A549 (cell line): Measurements from ENCODE around the gene CDH7. TPM values are rescaled to one million over a fixed set of nuclear protein-coding genes. Genes with fewer than 3 reads are reported as not detected.

Experiments
- ATAC-seq, 2 experiments: fragments of 200-7000 bp in 1 of 2; fragments of >200 bp in 1 of 2; cut with Nextera tagmentation in 1 of 2; cut with Tn5 transposase in 1 of 2; 3 replicates each; pipeline versions ENCODE4 v1.8.0 to v1.9.1; 2018 to 2020; ENCODE audit warnings: mild to moderate bottlenecking in 1 of 2, moderate library complexity in 1 of 2
- CTCF ChIA-PET: fragments of 300-600 bp; sonication (Branson Sonifier 250); formaldehyde crosslinking; extraction: SDS; loops from one replicate; lab custom pipeline; 2021; ENCODE audit warnings: antibody characterized with exemption, inconsistent platforms; lab: Yijun Ruan, JAX
- POLR2A ChIA-PET: fragments of 350-600 bp; formaldehyde crosslinking; extraction: SDS; loops from one replicate; lab custom pipeline; 2021; ENCODE audit warnings: antibody characterized with exemption, inconsistent platforms; lab: Yijun Ruan, JAX
- DNase-seq, 2 experiments: peaks; one replicate each; pipeline versions ENCODE4 v3.0.0 to v3.0.0-alpha.2; 2011 to 2016; ENCODE audit warnings: low read depth in 1 of 2, low spot score in 1 of 2
- FAIRE-seq: peaks from 2 replicates; lab custom pipeline; 2011; peaks lifted over from hg19 to GRCh38; lab: Jason Lieb, UNC
- H3K27ac ChIP-seq, 2 experiments: fragments of >200 bp; sonication (Bioruptor Twin); formaldehyde crosslinking; 3 replicates each; pipeline ENCODE4 v1.5.1; 2016 to 2017
- H3K4me1 ChIP-seq: fragments of >200 bp; sonication (Bioruptor Twin); formaldehyde crosslinking; 3 replicates; pipeline ENCODE4 v1.6.1; 2016
- H3K4me2 ChIP-seq: fragments of >200 bp; sonication (Bioruptor Twin); formaldehyde crosslinking; 3 replicates; pipeline ENCODE4 v1.6.1; 2016
- H3K4me3 ChIP-seq: fragments of >200 bp; sonication (Bioruptor Twin); formaldehyde crosslinking; 3 replicates; pipeline ENCODE4 v1.5.1; 2016
- H3K9me3 ChIP-seq: fragments of >200 bp; sonication (Bioruptor Twin); formaldehyde crosslinking; 3 replicates; pipeline ENCODE4 v1.6.1; 2016
- BHLHE40 ChIP-seq: IDR thresholded peaks from 2 replicates; pipeline ENCODE4 v1.6.1; 2012; ENCODE audit warnings: low read depth, low read length, inconsistent platforms
- CBX8 ChIP-seq: fragments of 200-600 bp; sonication (generic); IDR thresholded peaks from 2 replicates; pipeline ENCODE4 v1.6.1; 2016
- EHMT2 ChIP-seq: fragments of 200-600 bp; sonication (generic); IDR thresholded peaks from 2 replicates; pipeline ENCODE4 v1.6.1; 2016; ENCODE audit warnings: antibody characterized with exemption, low read depth, mild to moderate bottlenecking, moderate library complexity
- FOSB ChIP-seq: fragments of 250-450 bp; sonication (Bioruptor Pico); IDR thresholded peaks from 2 replicates; pipeline ENCODE4 v1.5.0; 2020; ENCODE audit warnings: mild to moderate bottlenecking, moderate library complexity
- GATA3 ChIP-seq: IDR thresholded peaks from 2 replicates; pipeline ENCODE4 v1.6.1; 2012; ENCODE audit warnings: borderline replicate concordance
- HEYL ChIP-seq: fragments of 250-450 bp; sonication (Bioruptor Pico); IDR thresholded peaks from 2 replicates; pipeline ENCODE4 v1.8.0; 2021; ENCODE audit warnings: mild to moderate bottlenecking, moderate library complexity
- MAZ ChIP-seq: fragments of 150-350 bp; IDR thresholded peaks from 2 replicates; pipeline ENCODE4 v1.6.1; 2014; ENCODE audit warnings: antibody characterized with exemption, low read depth, low read length, borderline replicate concordance
- NPAS2 ChIP-seq: fragments of 250-450 bp; sonication (Bioruptor Pico); IDR thresholded peaks from 2 replicates; pipeline ENCODE4 v1.8.0; 2022; ENCODE audit warnings: mild to moderate bottlenecking, moderate library complexity, borderline replicate concordance
- NR3C1 ChIP-seq: fragments of >200 bp; sonication (Bioruptor Twin); formaldehyde crosslinking; IDR thresholded peaks from 3 replicates; pipeline ENCODE4 v1.6.1; 2017
- RFX5 ChIP-seq: fragments of 450-650 bp; IDR thresholded peaks from 2 replicates; pipeline ENCODE4 v1.7.1; 2014; ENCODE audit warnings: antibody characterized with exemption, mild to moderate bottlenecking, moderate library complexity
- SMC3 ChIP-seq: fragments of >200 bp; sonication (Bioruptor Twin); formaldehyde crosslinking; IDR thresholded peaks from 3 replicates; pipeline ENCODE4 v1.6.1; 2018; ENCODE audit warnings: inconsistent platforms
- SREBF2 ChIP-seq: fragments of 450-650 bp; IDR thresholded peaks from 2 replicates; pipeline ENCODE4 v1.6.1; 2014; ENCODE audit warnings: mild to moderate bottlenecking, moderate library complexity
- WGBS: methylation state at CpG from one replicate; pipeline ENCODE4 v1.1.6; 2017; ENCODE audit errors: missing lambda C conversion rate; 5-methylcytosine and 5-hydroxymethylcytosine counted together
- polyA plus RNA-seq, 4 experiments: library from polyadenylated mRNA; depleted of rRNA in 3 of 4; stranded (reverse); fragments of >200 nt; fragmentation: RNase III in 1 of 4; extraction: RNeasy Plus Mini Kit Qiagen cat#74134 plus additional on column Dnase treatment in 1 of 4; gene quantifications; 2 replicates in 3 of 4; 3 replicates in 1 of 4; pipeline ENCODE4 v1.2.3, GENCODE V29; 2011 to 2017
- TF ChIP-seq, protein P1 (sequence below): fragments of >200 bp; sonication (Bioruptor Twin); formaldehyde crosslinking; IDR thresholded peaks from 3 replicates; pipeline ENCODE4 v1.5.1; 2016
- TF ChIP-seq, protein P2 (sequence below): IDR thresholded peaks from 2 replicates; pipeline ENCODE4 v1.6.1; 2012; ENCODE audit warnings: low read depth, borderline replicate concordance
- TF ChIP-seq, protein P3 (sequence below): fragments of 250-450 bp; sonication (Bioruptor Pico); IDR thresholded peaks from 2 replicates; pipeline ENCODE4 v1.5.0; 2020; ENCODE audit warnings: low read depth, mild to moderate bottlenecking, moderate library complexity
- TF ChIP-seq, protein P4 (sequence below): fragments of 450-650 bp; IDR thresholded peaks from 2 replicates; pipeline ENCODE4 v1.6.1; 2014; ENCODE audit warnings: antibody characterized with exemption
- TF ChIP-seq, protein P5 (sequence below): fragments of 150-350 bp; IDR thresholded peaks from 2 replicates; pipeline ENCODE4 v1.6.1; 2014; ENCODE audit warnings: low read depth, mild to moderate bottlenecking, low read length
- TF ChIP-seq, protein P6 (sequence below): IDR thresholded peaks from 2 replicates; pipeline ENCODE4 v1.6.1; 2012
- TF ChIP-seq, protein P7 (sequence below): fragments of 250-450 bp; sonication (Bioruptor Pico); IDR thresholded peaks from 2 replicates; pipeline ENCODE4 v1.5.0; 2021; ENCODE audit warnings: mild to moderate bottlenecking, moderate library complexity, borderline replicate concordance

The CDH7 gene
- polyA plus RNA-seq, 2 of the 4 experiments (the other 2 are of a cell fraction), result under 0.01 to 0.05 TPM

DNA sequence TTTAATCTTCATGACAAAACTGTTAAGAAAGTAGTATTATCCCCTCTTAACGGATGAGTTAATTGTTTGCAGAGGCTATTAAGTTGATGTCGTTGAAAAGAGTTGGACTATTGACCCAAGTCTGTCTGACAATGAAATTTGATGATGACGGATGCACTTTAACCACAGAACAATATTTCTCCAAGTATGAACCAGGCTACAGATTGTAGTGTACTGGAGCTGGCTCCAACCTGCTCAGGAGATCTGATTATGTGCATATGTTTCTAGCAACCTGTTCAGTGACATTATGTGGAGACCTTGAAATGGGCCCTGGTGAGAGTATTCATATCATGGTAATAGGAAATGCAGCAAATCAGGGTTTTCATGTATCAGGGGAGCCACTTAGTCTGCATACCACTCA lies 174.1 kb downstream of the CDH7 start:
- no peak for DNase-seq
- ChIA-PET CTCF (no interaction called here), POLR2A (no interaction called here)
- Histone ChIP-seq H3K27ac (no peak overlapping the region), H3K4me3 (no peak overlapping the region), H3K4me1 (no peaks in the 10 kb centered on the region), H3K9me3 (no peaks in the 10 kb centered on the region), H3K4me2 (no peak overlapping the region)
- 38% methylated on average over 3 of the region's 3 CpGs for WGBS
- no peak for ATAC-seq
- TF ChIP-seq GATA3, result no peak
- TF ChIP-seq, protein P1, sequence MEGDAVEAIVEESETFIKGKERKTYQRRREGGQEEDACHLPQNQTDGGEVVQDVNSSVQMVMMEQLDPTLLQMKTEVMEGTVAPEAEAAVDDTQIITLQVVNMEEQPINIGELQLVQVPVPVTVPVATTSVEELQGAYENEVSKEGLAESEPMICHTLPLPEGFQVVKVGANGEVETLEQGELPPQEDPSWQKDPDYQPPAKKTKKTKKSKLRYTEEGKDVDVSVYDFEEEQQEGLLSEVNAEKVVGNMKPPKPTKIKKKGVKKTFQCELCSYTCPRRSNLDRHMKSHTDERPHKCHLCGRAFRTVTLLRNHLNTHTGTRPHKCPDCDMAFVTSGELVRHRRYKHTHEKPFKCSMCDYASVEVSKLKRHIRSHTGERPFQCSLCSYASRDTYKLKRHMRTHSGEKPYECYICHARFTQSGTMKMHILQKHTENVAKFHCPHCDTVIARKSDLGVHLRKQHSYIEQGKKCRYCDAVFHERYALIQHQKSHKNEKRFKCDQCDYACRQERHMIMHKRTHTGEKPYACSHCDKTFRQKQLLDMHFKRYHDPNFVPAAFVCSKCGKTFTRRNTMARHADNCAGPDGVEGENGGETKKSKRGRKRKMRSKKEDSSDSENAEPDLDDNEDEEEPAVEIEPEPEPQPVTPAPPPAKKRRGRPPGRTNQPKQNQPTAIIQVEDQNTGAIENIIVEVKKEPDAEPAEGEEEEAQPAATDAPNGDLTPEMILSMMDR, result no peak
- FAIRE-seq, result no peak

DNA sequence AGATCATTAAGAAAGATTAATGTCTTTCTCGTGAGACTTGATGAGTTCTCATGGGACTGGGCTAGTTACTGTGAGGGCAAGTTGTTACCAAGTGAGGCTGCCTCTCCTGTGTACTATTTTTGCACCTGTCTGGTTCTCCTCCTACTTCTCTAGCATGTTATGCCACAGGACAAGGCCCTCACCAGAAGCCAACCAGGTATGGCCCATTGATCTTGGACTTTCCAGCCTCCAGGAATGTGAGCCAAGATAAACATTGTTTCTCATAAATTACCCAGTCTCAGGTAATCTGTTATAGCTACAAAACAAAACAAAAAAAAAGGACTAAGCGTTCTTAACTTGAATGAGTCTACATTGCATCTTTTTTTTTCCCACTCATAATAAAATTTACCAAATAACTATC lies 184.1 kb downstream of the CDH7 start:
- TF ChIP-seq SREBF2, result no peak
- TF ChIP-seq, protein P2, sequence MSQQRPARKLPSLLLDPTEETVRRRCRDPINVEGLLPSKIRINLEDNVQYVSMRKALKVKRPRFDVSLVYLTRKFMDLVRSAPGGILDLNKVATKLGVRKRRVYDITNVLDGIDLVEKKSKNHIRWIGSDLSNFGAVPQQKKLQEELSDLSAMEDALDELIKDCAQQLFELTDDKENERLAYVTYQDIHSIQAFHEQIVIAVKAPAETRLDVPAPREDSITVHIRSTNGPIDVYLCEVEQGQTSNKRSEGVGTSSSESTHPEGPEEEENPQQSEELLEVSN, result no peak
- no peak for TF ChIP-seq NR3C1
- TF ChIP-seq, protein P3, sequence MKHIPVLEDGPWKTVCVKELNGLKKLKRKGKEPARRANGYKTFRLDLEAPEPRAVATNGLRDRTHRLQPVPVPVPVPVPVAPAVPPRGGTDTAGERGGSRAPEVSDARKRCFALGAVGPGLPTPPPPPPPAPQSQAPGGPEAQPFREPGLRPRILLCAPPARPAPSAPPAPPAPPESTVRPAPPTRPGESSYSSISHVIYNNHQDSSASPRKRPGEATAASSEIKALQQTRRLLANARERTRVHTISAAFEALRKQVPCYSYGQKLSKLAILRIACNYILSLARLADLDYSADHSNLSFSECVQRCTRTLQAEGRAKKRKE (CRISPR knock-in tag), result no peak
- Histone ChIP-seq H3K4me3 (no peak overlapping the region), H3K4me2 (no peak overlapping the region), H3K9me3 (no peaks in the 10 kb centered on the region), H3K4me1 (no peaks in the 10 kb centered on the region), H3K27ac (no peak overlapping the region)
- POLR2A ChIA-PET, result no interaction called here
- FAIRE-seq (no peak), DNase-seq (no peak), ATAC-seq (no peak)
- WGBS, result 27% methylated on average over 2 of the region's 2 CpGs
- CTCF ChIA-PET, result no interaction called here

DNA sequence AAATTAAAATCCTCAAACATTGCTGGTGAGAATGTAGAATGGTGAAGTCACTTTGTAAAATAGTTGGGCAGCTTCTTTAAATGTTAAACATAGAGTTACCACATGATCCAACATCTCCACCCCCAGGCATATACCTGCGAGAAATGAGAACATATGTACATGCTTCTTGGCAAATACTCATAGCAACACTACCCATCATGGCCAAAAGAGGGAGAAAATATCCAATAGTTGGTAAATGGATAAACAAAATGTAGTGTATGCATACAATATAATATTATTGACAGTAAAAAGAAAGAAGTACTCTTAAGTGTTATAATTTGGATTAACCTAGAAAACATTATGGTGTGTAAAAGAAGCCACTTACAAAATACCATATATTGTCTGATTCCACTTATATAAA lies 185.9 kb downstream of the CDH7 start:
- POLR2A ChIA-PET, result no interaction called here
- H3K27ac ChIP-seq, result no peak overlapping the region
- no peaks in the 10 kb centered on the region for H3K4me1 ChIP-seq
- CTCF ChIA-PET, result no interaction called here
- FAIRE-seq, result no peak
- ATAC-seq, result no peak
- 33% methylated on average over 1 of the region's 1 CpG for WGBS
- DNase-seq, result no peak
- no peak overlapping the region for H3K4me3 ChIP-seq
- TF ChIP-seq FOSB (CRISPR knock-in tag) (no peak), SMC3 (no peak), RFX5 (no peak), NPAS2 (CRISPR knock-in tag) (no peak)
- TF ChIP-seq, protein P3 (CRISPR knock-in tag), result no peak
- TF ChIP-seq, protein P4, sequence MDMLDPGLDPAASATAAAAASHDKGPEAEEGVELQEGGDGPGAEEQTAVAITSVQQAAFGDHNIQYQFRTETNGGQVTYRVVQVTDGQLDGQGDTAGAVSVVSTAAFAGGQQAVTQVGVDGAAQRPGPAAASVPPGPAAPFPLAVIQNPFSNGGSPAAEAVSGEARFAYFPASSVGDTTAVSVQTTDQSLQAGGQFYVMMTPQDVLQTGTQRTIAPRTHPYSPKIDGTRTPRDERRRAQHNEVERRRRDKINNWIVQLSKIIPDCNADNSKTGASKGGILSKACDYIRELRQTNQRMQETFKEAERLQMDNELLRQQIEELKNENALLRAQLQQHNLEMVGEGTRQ, result no peak
- TF ChIP-seq, protein P5, sequence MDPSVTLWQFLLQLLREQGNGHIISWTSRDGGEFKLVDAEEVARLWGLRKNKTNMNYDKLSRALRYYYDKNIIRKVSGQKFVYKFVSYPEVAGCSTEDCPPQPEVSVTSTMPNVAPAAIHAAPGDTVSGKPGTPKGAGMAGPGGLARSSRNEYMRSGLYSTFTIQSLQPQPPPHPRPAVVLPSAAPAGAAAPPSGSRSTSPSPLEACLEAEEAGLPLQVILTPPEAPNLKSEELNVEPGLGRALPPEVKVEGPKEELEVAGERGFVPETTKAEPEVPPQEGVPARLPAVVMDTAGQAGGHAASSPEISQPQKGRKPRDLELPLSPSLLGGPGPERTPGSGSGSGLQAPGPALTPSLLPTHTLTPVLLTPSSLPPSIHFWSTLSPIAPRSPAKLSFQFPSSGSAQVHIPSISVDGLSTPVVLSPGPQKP, result no peak
- H3K9me3 ChIP-seq, result no peaks in the 10 kb centered on the region
- no peak overlapping the region for H3K4me2 ChIP-seq

DNA sequence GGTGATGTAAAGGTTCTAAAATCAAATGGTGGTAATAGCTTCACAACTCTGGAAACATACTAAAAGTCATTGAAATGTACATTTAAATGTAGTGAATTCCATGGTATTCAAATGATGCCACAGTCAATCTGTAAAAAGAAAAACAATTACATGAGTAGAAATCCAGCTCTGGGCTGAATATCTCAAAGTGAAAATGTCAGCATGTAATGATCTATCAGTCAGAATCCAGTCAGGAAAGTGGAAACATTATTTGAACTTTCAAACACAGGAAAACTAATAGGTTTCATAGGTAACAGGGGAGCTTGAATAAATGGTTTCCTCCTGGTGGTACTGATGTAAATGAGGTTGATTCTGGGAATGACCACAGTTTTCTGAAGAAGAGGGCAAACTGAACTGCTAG lies 186.4 kb downstream of the CDH7 start:
- ATAC-seq, result no peak
- no peak overlapping the region for H3K4me2 ChIP-seq
- DNase-seq, result no peak
- ChIA-PET POLR2A (no interaction called here), CTCF (no interaction called here)
- H3K27ac ChIP-seq, result no peak overlapping the region
- H3K4me3 ChIP-seq, result no peak overlapping the region
- no peaks in the 10 kb centered on the region for H3K4me1 ChIP-seq
- no peak for FAIRE-seq
- no peaks in the 10 kb centered on the region for H3K9me3 ChIP-seq
- TF ChIP-seq RFX5 (no peak), HEYL (CRISPR knock-in tag) (no peak), CBX8 (no peak), MAZ (no peak), BHLHE40 (no peak), EHMT2 (no peak)
- TF ChIP-seq, protein P6, sequence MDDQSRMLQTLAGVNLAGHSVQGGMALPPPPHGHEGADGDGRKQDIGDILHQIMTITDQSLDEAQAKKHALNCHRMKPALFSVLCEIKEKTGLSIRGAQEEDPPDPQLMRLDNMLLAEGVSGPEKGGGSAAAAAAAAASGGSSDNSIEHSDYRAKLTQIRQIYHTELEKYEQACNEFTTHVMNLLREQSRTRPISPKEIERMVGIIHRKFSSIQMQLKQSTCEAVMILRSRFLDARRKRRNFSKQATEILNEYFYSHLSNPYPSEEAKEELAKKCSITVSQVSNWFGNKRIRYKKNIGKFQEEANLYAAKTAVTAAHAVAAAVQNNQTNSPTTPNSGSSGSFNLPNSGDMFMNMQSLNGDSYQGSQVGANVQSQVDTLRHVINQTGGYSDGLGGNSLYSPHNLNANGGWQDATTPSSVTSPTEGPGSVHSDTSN, result no peak
- TF ChIP-seq, protein P4, result no peak
- TF ChIP-seq, protein P7, sequence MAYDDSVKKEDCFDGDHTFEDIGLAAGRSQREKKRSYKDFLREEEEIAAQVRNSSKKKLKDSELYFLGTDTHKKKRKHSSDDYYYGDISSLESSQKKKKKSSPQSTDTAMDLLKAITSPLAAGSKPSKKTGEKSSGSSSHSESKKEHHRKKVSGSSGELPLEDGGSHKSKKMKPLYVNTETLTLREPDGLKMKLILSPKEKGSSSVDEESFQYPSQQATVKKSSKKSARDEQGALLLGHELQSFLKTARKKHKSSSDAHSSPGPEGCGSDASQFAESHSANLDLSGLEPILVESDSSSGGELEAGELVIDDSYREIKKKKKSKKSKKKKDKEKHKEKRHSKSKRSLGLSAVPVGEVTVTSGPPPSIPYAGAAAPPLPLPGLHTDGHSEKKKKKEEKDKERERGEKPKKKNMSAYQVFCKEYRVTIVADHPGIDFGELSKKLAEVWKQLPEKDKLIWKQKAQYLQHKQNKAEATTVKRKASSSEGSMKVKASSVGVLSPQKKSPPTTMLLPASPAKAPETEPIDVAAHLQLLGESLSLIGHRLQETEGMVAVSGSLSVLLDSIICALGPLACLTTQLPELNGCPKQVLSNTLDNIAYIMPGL (CRISPR knock-in tag), result no peak
